Upper lobe of right lung (tissue), 1 donor: ENCODE data around the gene EPHX1. TPM values are rescaled to one million over a fixed set of nuclear protein-coding genes. Genes with fewer than 3 reads are reported as not detected.
"Not testable (repeated sequence)": the region's sequence is repeated elsewhere in the genome, so short reads cannot be mapped to it uniquely, and the experiment has no call there.

ENCODE experiments used
- ATAC-seq: fragments of 200-7000 bp; cut with Tn5 transposase; one replicate; pipeline ENCODE4 v1.9.1; 2020; ENCODE audit warnings: mild to moderate bottlenecking, moderate library complexity
- DNase-seq: peaks from one replicate; pipeline ENCODE4 v3.0.0-alpha.2; 2020
- H3K27ac ChIP-seq: fragments of 200-600 bp; one replicate; pipeline ENCODE4 v1.8.0; 2022
- H3K27me3 ChIP-seq: fragments of 200-600 bp; one replicate; pipeline ENCODE4 v1.8.0; 2022; ENCODE audit warnings: mild to moderate bottlenecking
- H3K36me3 ChIP-seq: fragments of 200-600 bp; one replicate; pipeline ENCODE4 v1.8.0; 2022
- H3K4me1 ChIP-seq: fragments of 200-600 bp; one replicate; pipeline ENCODE4 v1.8.0; 2022
- H3K4me3 ChIP-seq: fragments of 200-600 bp; one replicate; pipeline ENCODE4 v1.8.0; 2022; ENCODE audit warnings: mild to moderate bottlenecking
- H3K9me3 ChIP-seq: fragments of 200-600 bp; one replicate; pipeline ENCODE4 v1.8.0; 2022
- CTCF ChIP-seq: fragments of 200-600 bp; IDR thresholded peaks from one replicate; pipeline ENCODE4 v1.8.0; 2022; ENCODE audit warnings: antibody characterized with exemption
- intact Hi-C: fragments of 100-400 bp; cut with DNase I; formaldehyde crosslinking; loops from one replicate; pipeline ENCODE4 v1.11.0; 2022
- total RNA-seq: library from RNA; stranded (reverse); fragmentation: NEBNext Ultra II Directional; extraction: Animal tissue kit (Norgen Biotek cat#: 25700); gene quantifications from one replicate; pipeline ENCODE4 v1.2.1, GENCODE V29; 2021
- donor health status: DM: no; HTN: yes; CAD: no; lungs with severe emphysema.

EPHX1 gene
- total RNA-seq, 1 donor from 2014 or later = 245 TPM

- peaks cover 9% of the 10 kb centered on the region for H3K36me3 ChIP-seq
- no peak overlapping the region for H3K4me3 ChIP-seq
- H3K27me3 ChIP-seq = no peaks in the 10 kb centered on the region
- no peaks in the 10 kb centered on the region for H3K9me3 ChIP-seq
- peaks cover 44% of the 10 kb centered on the region for H3K4me1 ChIP-seq
- TF ChIP-seq CTCF = no peak
- no peak for DNase-seq
- ATAC-seq = no peak
- no peak overlapping the region for H3K27ac ChIP-seq
- intact Hi-C loops = loop anchor here (10.0 kb wide), 1 partner anchor 221 kb away; no protein-coding TSS in a partner anchor
These were observed 33.6 kb upstream of the EPHX1 start for GRCh38 chr1:225776294-225776693.

- ATAC-seq (no peak), DNase-seq (no peak)
- H3K4me1 ChIP-seq = peaks cover 48% of the 10 kb centered on the region
- H3K9me3 ChIP-seq = no peaks in the 10 kb centered on the region
- no peaks in the 10 kb centered on the region for H3K27me3 ChIP-seq
- TF ChIP-seq CTCF = no peak
- intact Hi-C loops = loop anchor here (10.0 kb wide), 1 partner anchor 222 kb away; no protein-coding TSS in a partner anchor
- peak overlapping the region; percentile 85 for H3K4me3 ChIP-seq
- peak overlapping the region; percentile 97 for H3K27ac ChIP-seq
- H3K36me3 ChIP-seq = peaks cover 9% of the 10 kb centered on the region
These were observed 32.8 kb upstream of the EPHX1 start for GRCh38 chr1:225777058-225777582.

DNA sequence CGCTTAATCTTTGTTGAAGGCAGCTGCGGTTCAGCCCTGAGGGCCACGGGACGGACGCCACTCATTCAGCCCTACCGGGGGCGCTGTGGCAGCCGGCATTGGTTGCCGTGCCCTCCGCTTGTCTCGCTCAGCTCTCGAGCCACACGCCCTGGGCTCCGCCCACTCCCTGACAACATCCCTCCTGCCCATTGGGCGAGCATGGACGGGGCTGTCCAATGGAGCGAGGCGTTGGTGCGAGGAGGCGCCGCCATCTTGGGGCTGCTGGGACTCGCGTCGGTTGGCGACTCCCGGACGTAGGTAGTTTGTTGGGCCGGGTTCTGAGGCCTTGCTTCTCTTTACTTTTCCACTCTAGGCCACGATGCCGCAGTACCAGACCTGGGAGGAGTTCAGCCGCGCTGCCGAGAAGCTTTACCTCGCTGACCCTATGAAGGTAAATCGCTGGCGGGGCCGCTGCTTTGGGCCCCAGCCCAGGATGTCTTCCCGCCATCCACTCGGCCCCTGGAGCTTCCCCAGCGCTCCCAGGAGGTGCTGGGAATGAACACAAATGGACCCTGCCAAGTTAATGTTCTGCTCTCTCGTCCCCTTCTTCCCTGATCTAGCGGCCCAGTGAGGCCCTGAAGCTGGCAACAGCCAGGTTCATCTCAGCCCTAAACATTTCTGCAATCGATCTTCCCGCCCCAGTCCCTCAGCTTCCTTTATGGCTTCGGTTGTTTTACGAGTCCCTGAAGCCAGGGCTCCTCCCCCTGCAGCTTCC is 32.2 kb upstream of the EPHX1 start, which contains the start of gene SRP9:
SRP9 (plus strand) TSS at position 244 of the 754 bp plus-strand sequence; CDS start at position 359, 115 bp downstream.
- Histone ChIP-seq H3K4me1 (peaks cover 49% of the 10 kb centered on the region), H3K36me3 (peaks cover 9% of the 10 kb centered on the region), H3K27me3 (no peaks in the 10 kb centered on the region), H3K9me3 (no peaks in the 10 kb centered on the region), H3K27ac (peak within 1 kb of the TSS; percentile 97), H3K4me3 (peak within 1 kb of the TSS; percentile 85)
- intact Hi-C loops = loop anchor here (10.0 kb wide), 1 partner anchor 223 kb away; no protein-coding TSS in a partner anchor
- ATAC-seq (peak; percentile 100), DNase-seq (peak; percentile 99)
- TF ChIP-seq CTCF = peak; percentile 92

DNA sequence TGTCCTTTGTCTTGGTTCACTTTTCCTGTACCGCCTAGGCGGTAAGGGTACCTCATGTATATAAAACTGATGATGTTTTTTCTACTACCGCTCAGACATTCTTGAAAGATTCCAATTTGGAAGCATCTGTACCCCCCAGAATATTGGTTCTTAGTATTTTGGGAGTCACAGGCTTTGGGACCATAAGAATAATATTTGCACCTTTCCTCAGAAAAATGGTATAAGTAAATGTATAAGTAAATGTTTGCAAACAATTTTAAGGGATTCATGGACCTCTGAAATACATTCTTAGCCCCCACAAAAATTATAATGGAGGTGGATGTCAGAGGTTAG is 31.6 kb upstream of the EPHX1 start:
- TF ChIP-seq CTCF = no peak
- Histone ChIP-seq H3K4me1 (peaks cover 48% of the 10 kb centered on the region), H3K9me3 (no peaks in the 10 kb centered on the region), H3K36me3 (peaks cover 9% of the 10 kb centered on the region), H3K27me3 (no peaks in the 10 kb centered on the region), H3K27ac (peak overlapping the region; percentile 97), H3K4me3 (peak overlapping the region; percentile 85)
- ATAC-seq = no peak
- no peak for DNase-seq
- intact Hi-C loops = loop anchor here (10.0 kb wide), 1 partner anchor 224 kb away; no protein-coding TSS in a partner anchor

GRCh38 chr1:225779165-225779564 is 30.8 kb upstream of the EPHX1 start:
- H3K4me3 ChIP-seq = peak overlapping the region; percentile 85
- H3K9me3 ChIP-seq, DNase-seq, H3K27me3 ChIP-seq, ATAC-seq: not testable (repeated sequence)
- intact Hi-C loops = loop anchor here (10.0 kb wide), 1 partner anchor 224 kb away; no protein-coding TSS in a partner anchor
- H3K4me1 ChIP-seq = peaks cover 48% of the 10 kb centered on the region
- peak overlapping the region; percentile 97 for H3K27ac ChIP-seq
- H3K36me3 ChIP-seq = peaks cover 17% of the 10 kb centered on the region

DNA sequence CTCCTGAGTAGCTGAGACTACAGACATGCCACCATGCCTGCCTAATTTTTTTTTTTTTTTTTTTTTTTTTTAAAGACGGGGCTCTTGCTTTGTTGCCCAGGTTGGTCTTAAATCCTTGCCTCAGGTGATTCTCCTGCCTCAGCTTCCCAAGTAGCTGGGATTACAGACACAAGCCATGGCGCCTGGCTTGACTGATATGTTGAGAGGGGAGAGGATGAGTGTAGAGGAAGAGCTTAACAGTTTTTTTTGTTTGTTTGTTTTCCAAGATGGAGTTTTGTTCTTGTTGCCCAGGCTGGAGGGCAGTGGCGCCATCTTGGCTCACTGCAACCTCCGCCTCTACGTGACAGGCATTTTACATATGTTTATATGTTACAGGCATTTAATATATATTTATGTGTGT is 29.8 kb upstream of the EPHX1 start:
- TF ChIP-seq CTCF = no peak
- ATAC-seq (no peak), DNase-seq (no peak)
- intact Hi-C loops = no loop called here
- H3K4me3 ChIP-seq = no peak overlapping the region
- no peaks in the 10 kb centered on the region for H3K9me3 ChIP-seq
- no peaks in the 10 kb centered on the region for H3K27me3 ChIP-seq
- peaks cover 48% of the 10 kb centered on the region for H3K4me1 ChIP-seq
- H3K36me3 ChIP-seq = peaks cover 26% of the 10 kb centered on the region
- no peak overlapping the region for H3K27ac ChIP-seq
